HepG2 (cell line): ENCODE data around the gene GCN1. TPM values are rescaled to one million over a fixed set of nuclear protein-coding genes. Genes with fewer than 3 reads are reported as not detected.
A peak's percentile ranks its signal among the peaks of the same experiment; 100 is the strongest.

Experiments
- CBFB ChIP-seq: sonication (generic); formaldehyde crosslinking; IDR thresholded peaks from 2 replicates; pipeline ENCODE4 v1.4.0; 2020; ENCODE audit warnings: missing genetic modification reagents
- ISL2 ChIP-seq: sonication (generic); formaldehyde crosslinking; IDR thresholded peaks from 2 replicates; pipeline ENCODE4 v1.5.0; 2020; ENCODE audit warnings: missing genetic modification reagents
- LCORL ChIP-seq, 2 experiments: fragments of 450-650 bp in 1 of 2; sonication (generic) in 1 of 2; formaldehyde crosslinking in 1 of 2; IDR thresholded peaks; 2 replicates each; pipeline versions ENCODE4 v1.5.0 to v1.6.1; 2017 to 2020; ENCODE audit warnings: antibody characterized with exemption in 1 of 2, missing genetic modification reagents in 1 of 2
- MEIS2 ChIP-seq: sonication (generic); formaldehyde crosslinking; IDR thresholded peaks from 2 replicates; pipeline ENCODE4 v1.9.0; 2021; ENCODE audit warnings: mild to moderate bottlenecking, missing genetic modification reagents
- MIXL1 ChIP-seq: IDR thresholded peaks from 2 replicates; pipeline ENCODE4 v1.6.1; 2016
- PCBP2 ChIP-seq: fragments of 200-400 bp; formaldehyde crosslinking; optimal IDR thresholded peaks from 2 replicates; pipeline ENCODE3; 2018; ENCODE audit warnings: low read length, low read depth; ENCODE audit not compliant: poor library complexity, severe bottlenecking
- PHB2 ChIP-seq: fragments of 450-650 bp; IDR thresholded peaks from 2 replicates; pipeline ENCODE4 v1.6.1; 2018; ENCODE audit not compliant: partially characterized antibody
- PHF20 ChIP-seq: sonication (generic); formaldehyde crosslinking; IDR thresholded peaks from 2 replicates; pipeline ENCODE4 v1.5.0; 2020; ENCODE audit warnings: mild to moderate bottlenecking, missing genetic modification reagents
- SPEN ChIP-seq: sonication (generic); formaldehyde crosslinking; IDR thresholded peaks from 2 replicates; pipeline ENCODE4 v1.5.1; 2020; ENCODE audit warnings: low read depth, mild to moderate bottlenecking, missing genetic modification reagents
- TAF1 ChIP-seq: sonication (generic); formaldehyde crosslinking; IDR thresholded peaks from 2 replicates; pipeline ENCODE4 v1.4.0; 2020; ENCODE audit warnings: missing genetic modification reagents
- ZKSCAN1 ChIP-seq: fragments of 150-350 bp; IDR thresholded peaks from 2 replicates; pipeline ENCODE4 v1.6.1; 2014; ENCODE audit warnings: low read length
- ZMYM2 ChIP-seq: sonication (generic); formaldehyde crosslinking; IDR thresholded peaks from 2 replicates; pipeline ENCODE4 v1.8.0; 2022; ENCODE audit warnings: mild to moderate bottlenecking, missing genetic modification reagents
- ZNF205 ChIP-seq: IDR thresholded peaks from 2 replicates; pipeline ENCODE4 v1.6.1; 2018; ENCODE audit warnings: missing biosample characterization, missing genetic modification reagents
- ZNF563 ChIP-seq: sonication (generic); formaldehyde crosslinking; IDR thresholded peaks from 2 replicates; pipeline ENCODE4 v1.8.0; 2022; ENCODE audit warnings: mild to moderate bottlenecking, moderate library complexity, missing genetic modification reagents
- ZNF605 ChIP-seq: sonication (generic); formaldehyde crosslinking; IDR thresholded peaks from 2 replicates; pipeline ENCODE4 v1.8.0; 2022; ENCODE audit warnings: mild to moderate bottlenecking, missing genetic modification reagents
- ZSCAN12 ChIP-seq: sonication (generic); formaldehyde crosslinking; IDR thresholded peaks from 2 replicates; pipeline ENCODE4 v1.9.0; 2021; ENCODE audit warnings: mild to moderate bottlenecking, missing genetic modification reagents
- polyA plus RNA-seq, 8 experiments: library from polyadenylated mRNA; depleted of rRNA in 3 of 8; stranded (reverse) in 7 of 8; unstranded in 1 of 8; fragments of >200 nt; fragmentation: Illumina TruSeq in 4 of 8; extraction: Trizol in 4 of 8; gene quantifications; 2 replicates each; pipeline versions ENCODE4 v1.2.1 to v1.2.3, GENCODE V29; 2011 to 2016; ENCODE audit warnings: low read depth in 4 of 8, missing spikeins in 1 of 8, mixed read lengths in 1 of 8; ENCODE audit not compliant: insufficient read depth in 1 of 8
- total RNA-seq, 5 experiments: library from RNA; depleted of rRNA; stranded (reverse); fragments of >200 nt; fragmentation: Illumina TruSeq; extraction: Trizol; gene quantifications; 2 replicates each; pipeline ENCODE4 v1.2.3, GENCODE V29; 2016; ENCODE audit warnings: low read depth in 1 of 5
- TF ChIP-seq, protein P1 (sequence below): sonication (generic); formaldehyde crosslinking; IDR thresholded peaks from 2 replicates; pipeline ENCODE4 v1.4.0; 2020; ENCODE audit warnings: missing genetic modification reagents, mild to moderate bottlenecking, borderline replicate concordance
- TF ChIP-seq, protein P2 (sequence below): sonication (generic); formaldehyde crosslinking; IDR thresholded peaks from 2 replicates; pipeline ENCODE4 v1.4.0; 2020; ENCODE audit warnings: mild to moderate bottlenecking, missing genetic modification reagents
- TF ChIP-seq, protein P3 (sequence below): sonication (generic); formaldehyde crosslinking; IDR thresholded peaks from 2 replicates; pipeline ENCODE4 v1.8.0; 2022; ENCODE audit warnings: mild to moderate bottlenecking, missing genetic modification reagents; ENCODE audit not compliant: insufficient replicate concordance
- TF ChIP-seq, protein P4 (sequence below): sonication (generic); formaldehyde crosslinking; IDR thresholded peaks from 2 replicates; pipeline ENCODE4 v1.5.1; 2020; ENCODE audit warnings: mild to moderate bottlenecking, missing genetic modification reagents, moderate library complexity

Gene GCN1
- total and polyA plus RNA-seq, 2 of the 13 experiments (the other 11 are each of a cell fraction or from before 2014, with no cell fraction given): 58.2 to 83.0 TPM

DNA sequence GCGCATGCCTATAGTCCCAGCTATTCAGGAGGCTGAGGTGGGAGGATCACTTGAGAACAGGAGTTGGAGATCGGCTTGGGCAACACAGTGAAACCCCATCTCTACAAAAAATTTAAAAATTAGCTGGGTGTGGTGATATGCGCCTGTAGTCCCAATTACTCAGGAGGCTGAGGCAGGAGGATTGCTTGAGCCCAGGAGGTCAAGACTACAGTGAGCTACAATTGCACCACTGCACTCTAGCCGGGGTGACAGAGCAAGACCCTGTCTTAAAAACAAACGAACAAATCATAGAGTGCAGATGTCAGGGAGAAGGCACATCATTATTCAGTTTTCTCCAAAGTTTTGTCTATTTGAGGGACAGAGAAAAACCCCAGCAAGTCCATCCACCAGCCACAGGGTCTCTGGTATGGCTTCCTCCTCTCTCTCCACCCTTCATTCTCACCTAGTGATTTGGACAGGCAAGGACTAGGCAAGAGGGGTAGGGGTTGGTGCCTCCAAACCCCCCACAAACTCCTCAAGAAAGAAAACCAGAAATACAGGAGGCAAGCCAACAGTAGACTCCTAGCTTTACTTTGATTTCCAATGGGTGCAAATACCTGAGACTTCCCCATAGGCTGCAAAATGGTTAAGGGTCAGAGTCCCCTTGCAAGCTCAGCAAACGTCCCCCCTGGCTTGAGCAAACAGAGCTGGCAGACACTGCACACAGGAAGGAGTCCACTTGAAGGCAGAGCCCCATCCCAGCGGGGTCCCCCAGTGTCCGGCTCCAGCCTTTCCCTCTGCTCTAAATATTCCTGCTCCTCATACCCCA, 32.9 kb upstream of the GCN1 start (continued):
- TF ChIP-seq ZMYM2 (CRISPR knock-in tag) (no peak), LCORL (IDR thresholded peaks at IDR 0.05) (no peak), LCORL (CRISPR knock-in tag; IDR thresholded peaks at IDR 0.05) (no peak), SPEN (no peak; the same call in 1 of the 2 replicates), CBFB (CRISPR knock-in tag) (no peak), MIXL1 (CRISPR knock-in tag) (peak; percentile 41; the same call in 1 of the 2 replicates), ISL2 (no peak; the same call in 1 of the 2 replicates), ZSCAN12 (CRISPR knock-in tag) (no peak), PHB2 (no peak), ZNF563 (CRISPR knock-in tag) (no peak; the same call in 1 of the 2 replicates), MEIS2 (CRISPR knock-in tag) (no peak), ZNF205 (CRISPR knock-in tag) (no peak), TAF1 (0 out of 2 replicates have a peak, but pooled peaks have one; percentile 23), ZNF605 (CRISPR knock-in tag) (peak; percentile 10; the same call in 1 of the 2 replicates), PCBP2 (no peak), ZKSCAN1 (no peak), PHF20 (no peak)
- TF ChIP-seq, protein P1, sequence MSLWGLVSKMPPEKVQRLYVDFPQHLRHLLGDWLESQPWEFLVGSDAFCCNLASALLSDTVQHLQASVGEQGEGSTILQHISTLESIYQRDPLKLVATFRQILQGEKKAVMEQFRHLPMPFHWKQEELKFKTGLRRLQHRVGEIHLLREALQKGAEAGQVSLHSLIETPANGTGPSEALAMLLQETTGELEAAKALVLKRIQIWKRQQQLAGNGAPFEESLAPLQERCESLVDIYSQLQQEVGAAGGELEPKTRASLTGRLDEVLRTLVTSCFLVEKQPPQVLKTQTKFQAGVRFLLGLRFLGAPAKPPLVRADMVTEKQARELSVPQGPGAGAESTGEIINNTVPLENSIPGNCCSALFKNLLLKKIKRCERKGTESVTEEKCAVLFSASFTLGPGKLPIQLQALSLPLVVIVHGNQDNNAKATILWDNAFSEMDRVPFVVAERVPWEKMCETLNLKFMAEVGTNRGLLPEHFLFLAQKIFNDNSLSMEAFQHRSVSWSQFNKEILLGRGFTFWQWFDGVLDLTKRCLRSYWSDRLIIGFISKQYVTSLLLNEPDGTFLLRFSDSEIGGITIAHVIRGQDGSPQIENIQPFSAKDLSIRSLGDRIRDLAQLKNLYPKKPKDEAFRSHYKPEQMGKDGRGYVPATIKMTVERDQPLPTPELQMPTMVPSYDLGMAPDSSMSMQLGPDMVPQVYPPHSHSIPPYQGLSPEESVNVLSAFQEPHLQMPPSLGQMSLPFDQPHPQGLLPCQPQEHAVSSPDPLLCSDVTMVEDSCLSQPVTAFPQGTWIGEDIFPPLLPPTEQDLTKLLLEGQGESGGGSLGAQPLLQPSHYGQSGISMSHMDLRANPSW (CRISPR knock-in tag): no peak
- TF ChIP-seq, protein P2, sequence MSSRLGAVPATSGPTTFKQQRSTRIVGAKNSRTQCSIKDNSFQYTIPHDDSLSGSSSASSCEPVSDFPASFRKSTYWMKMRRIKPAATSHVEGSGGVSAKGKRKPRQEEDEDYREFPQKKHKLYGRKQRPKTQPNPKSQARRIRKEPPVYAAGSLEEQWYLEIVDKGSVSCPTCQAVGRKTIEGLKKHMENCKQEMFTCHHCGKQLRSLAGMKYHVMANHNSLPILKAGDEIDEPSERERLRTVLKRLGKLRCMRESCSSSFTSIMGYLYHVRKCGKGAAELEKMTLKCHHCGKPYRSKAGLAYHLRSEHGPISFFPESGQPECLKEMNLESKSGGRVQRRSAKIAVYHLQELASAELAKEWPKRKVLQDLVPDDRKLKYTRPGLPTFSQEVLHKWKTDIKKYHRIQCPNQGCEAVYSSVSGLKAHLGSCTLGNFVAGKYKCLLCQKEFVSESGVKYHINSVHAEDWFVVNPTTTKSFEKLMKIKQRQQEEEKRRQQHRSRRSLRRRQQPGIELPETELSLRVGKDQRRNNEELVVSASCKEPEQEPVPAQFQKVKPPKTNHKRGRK (CRISPR knock-in tag): no peak
- TF ChIP-seq, protein P3, sequence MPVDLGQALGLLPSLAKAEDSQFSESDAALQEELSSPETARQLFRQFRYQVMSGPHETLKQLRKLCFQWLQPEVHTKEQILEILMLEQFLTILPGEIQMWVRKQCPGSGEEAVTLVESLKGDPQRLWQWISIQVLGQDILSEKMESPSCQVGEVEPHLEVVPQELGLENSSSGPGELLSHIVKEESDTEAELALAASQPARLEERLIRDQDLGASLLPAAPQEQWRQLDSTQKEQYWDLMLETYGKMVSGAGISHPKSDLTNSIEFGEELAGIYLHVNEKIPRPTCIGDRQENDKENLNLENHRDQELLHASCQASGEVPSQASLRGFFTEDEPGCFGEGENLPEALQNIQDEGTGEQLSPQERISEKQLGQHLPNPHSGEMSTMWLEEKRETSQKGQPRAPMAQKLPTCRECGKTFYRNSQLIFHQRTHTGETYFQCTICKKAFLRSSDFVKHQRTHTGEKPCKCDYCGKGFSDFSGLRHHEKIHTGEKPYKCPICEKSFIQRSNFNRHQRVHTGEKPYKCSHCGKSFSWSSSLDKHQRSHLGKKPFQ: no peak
- TF ChIP-seq, protein P4, sequence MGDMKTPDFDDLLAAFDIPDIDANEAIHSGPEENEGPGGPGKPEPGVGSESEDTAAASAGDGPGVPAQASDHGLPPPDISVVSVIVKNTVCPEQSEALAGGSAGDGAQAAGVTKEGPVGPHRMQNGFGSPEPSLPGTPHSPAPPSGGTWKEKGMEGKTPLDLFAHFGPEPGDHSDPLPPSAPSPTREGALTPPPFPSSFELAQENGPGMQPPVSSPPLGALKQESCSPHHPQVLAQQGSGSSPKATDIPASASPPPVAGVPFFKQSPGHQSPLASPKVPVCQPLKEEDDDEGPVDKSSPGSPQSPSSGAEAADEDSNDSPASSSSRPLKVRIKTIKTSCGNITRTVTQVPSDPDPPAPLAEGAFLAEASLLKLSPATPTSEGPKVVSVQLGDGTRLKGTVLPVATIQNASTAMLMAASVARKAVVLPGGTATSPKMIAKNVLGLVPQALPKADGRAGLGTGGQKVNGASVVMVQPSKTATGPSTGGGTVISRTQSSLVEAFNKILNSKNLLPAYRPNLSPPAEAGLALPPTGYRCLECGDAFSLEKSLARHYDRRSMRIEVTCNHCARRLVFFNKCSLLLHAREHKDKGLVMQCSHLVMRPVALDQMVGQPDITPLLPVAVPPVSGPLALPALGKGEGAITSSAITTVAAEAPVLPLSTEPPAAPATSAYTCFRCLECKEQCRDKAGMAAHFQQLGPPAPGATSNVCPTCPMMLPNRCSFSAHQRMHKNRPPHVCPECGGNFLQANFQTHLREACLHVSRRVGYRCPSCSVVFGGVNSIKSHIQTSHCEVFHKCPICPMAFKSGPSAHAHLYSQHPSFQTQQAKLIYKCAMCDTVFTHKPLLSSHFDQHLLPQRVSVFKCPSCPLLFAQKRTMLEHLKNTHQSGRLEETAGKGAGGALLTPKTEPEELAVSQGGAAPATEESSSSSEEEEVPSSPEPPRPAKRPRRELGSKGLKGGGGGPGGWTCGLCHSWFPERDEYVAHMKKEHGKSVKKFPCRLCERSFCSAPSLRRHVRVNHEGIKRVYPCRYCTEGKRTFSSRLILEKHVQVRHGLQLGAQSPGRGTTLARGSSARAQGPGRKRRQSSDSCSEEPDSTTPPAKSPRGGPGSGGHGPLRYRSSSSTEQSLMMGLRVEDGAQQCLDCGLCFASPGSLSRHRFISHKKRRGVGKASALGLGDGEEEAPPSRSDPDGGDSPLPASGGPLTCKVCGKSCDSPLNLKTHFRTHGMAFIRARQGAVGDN (CRISPR knock-in tag): no peak
